Midbrain (tissue), 1 donor: Measurements from ENCODE around the gene ANO10.

Experiments
- DNase-seq: peaks from one replicate; lab custom pipeline; 2025; lab: John Stamatoyannopoulos, UW

Gene ANO10

GRCh38 chr3:43417133-43417532 lies 204.7 kb downstream of the ANO10 start:
- no peak for DNase-seq

- no peak for DNase-seq
Observed at GRCh38 chr3:43415088-43415487, 206.7 kb downstream of the ANO10 start.

- DNase-seq, result no peak
Observed at GRCh38 chr3:43413676-43414368, 208.0 kb downstream of the ANO10 start.

GRCh38 chr3:43411429-43411828 lies 210.4 kb downstream of the ANO10 start:
- peak; percentile 72 for DNase-seq

- DNase-seq, result no peak
Observed at GRCh38 chr3:43410592-43410991, 211.2 kb downstream of the ANO10 start.

- no peak for DNase-seq
Observed at GRCh38 chr3:43409506-43409905, 212.3 kb downstream of the ANO10 start.

- no peak for DNase-seq
Observed at GRCh38 chr3:43406643-43407023, 215.2 kb downstream of the ANO10 start.

- DNase-seq, result no peak
Observed at GRCh38 chr3:43405888-43406642, 215.7 kb downstream of the ANO10 start.

GRCh38 chr3:43400781-43401730 lies 220.8 kb downstream of the ANO10 start:
- DNase-seq, result no peak

- no peak for DNase-seq
Observed at GRCh38 chr3:43400167-43400566, 221.6 kb downstream of the ANO10 start.

GRCh38 chr3:43399034-43399433 lies 222.8 kb downstream of the ANO10 start:
- DNase-seq, result no peak

- no peak for DNase-seq
Observed at GRCh38 chr3:43394041-43394554, 227.7 kb downstream of the ANO10 start.

- no peak for DNase-seq
Observed at GRCh38 chr3:43391621-43392020, 230.2 kb downstream of the ANO10 start.

GRCh38 chr3:43390255-43390588 lies 231.6 kb downstream of the ANO10 start:
- no peak for DNase-seq

GRCh38 chr3:43389388-43390254 lies 232.2 kb downstream of the ANO10 start:
- DNase-seq, result no peak

GRCh38 chr3:43388915-43389314 lies 232.9 kb downstream of the ANO10 start:
- DNase-seq, result no peak

GRCh38 chr3:43388175-43388574 lies 233.6 kb downstream of the ANO10 start:
- DNase-seq, result no peak

GRCh38 chr3:43379343-43379742 lies 242.5 kb downstream of the ANO10 start:
- DNase-seq, result no peak

- no peak for DNase-seq
Observed at GRCh38 chr3:43378066-43378935, 243.5 kb downstream of the ANO10 start.

- DNase-seq, result no peak
Observed at GRCh38 chr3:43373560-43373928, 248.3 kb downstream of the ANO10 start.
